ENCODE measurements around the gene SPG21. TPM values are rescaled to one million over a fixed set of nuclear protein-coding genes. Genes with fewer than 3 reads are reported as not detected.

SPG21 gene
- total and polyA plus RNA-seq, 8 donors = 21.6 to 129 (median 68.0) TPM

DNA sequence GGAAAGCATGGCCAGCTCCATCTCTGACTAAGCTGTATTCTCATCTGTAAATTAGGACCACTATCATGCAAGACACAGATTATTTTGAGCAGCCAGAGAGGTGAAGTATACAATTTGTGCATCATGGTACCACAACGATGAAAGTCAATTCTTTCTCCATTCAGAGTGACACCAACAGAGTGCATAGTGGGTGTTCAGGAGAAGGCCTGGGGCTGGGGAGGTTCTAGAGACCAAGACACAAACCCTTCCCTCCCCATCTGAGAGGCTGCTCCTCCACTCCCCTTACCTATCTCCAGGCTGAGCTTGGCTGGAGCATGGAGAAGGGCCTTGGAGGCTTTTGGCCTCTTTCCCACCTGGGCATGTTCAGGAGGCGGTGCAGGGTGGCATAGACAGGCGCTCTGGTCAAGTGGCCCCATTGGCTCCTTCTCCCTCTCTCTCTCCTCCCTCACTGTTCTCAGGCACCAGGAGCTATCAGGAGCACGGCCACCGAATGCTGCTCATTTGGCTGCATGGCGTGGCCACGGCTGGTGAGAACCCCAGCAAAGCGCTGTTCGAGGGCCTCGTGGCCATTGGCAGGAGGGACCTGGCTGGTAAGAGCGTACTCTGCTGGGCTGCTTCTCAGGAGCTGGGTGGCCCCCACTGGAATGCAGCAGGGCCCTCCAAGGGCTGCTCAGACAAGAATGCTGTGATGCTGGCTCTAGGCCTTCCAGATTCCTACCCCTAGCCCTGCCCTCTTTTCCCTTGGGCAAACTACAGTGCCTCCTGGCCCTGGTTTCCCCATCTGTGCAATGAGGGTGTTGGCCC, 40.1 kb downstream of the SPG21 start:
- intact Hi-C loops (cut with DNase I; ENCODE audit: low total_unique reads) = no loop called here
- 93 to 98% (median 96%) methylated on average over 6 to 11 of the region's 11 CpGs for WGBS, 5 donors

DNA sequence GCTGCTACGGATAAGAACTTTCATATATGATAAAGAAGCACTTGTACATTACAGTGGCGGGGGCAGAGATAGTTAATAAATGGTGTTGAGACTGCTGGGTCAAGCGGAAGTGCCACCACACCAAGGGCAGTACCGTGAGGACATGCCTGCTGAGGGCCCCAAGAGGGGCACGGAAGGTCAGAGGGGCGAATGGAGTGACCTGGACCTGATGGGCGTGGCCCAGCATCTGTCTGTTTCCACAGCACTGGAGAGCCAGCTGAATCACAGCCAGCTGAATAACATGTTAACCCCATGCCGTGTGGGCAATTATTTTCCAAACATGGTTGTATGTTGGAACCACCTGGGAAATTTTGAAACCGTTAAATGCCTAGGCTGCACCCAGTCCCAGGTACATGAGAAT, 40.8 kb downstream of the SPG21 start:
- Histone ChIP-seq H3K4me3 (no peak overlapping the region), H3K27ac (no peak overlapping the region), H3K36me3 (peaks cover 0 to 11% (median 2%) of the 10 kb centered on the region in 4 donors), H3K4me1 (no peaks in the 10 kb centered on the region), H3K9me3 (no peaks in the 10 kb centered on the region), H3K27me3 (no peaks in the 10 kb centered on the region)
- 58 to 63% (median 59%) methylated on average over 9 of the region's 9 CpGs for WGBS, 5 donors
- TF ChIP-seq EP300 (IDR thresholded peaks at IDR 0.05) = no peak
- no peak for TF ChIP-seq POLR2AphosphoS5 (IDR thresholded peaks at IDR 0.05)
- TF ChIP-seq, protein P1, sequence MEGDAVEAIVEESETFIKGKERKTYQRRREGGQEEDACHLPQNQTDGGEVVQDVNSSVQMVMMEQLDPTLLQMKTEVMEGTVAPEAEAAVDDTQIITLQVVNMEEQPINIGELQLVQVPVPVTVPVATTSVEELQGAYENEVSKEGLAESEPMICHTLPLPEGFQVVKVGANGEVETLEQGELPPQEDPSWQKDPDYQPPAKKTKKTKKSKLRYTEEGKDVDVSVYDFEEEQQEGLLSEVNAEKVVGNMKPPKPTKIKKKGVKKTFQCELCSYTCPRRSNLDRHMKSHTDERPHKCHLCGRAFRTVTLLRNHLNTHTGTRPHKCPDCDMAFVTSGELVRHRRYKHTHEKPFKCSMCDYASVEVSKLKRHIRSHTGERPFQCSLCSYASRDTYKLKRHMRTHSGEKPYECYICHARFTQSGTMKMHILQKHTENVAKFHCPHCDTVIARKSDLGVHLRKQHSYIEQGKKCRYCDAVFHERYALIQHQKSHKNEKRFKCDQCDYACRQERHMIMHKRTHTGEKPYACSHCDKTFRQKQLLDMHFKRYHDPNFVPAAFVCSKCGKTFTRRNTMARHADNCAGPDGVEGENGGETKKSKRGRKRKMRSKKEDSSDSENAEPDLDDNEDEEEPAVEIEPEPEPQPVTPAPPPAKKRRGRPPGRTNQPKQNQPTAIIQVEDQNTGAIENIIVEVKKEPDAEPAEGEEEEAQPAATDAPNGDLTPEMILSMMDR (IDR thresholded peaks at IDR 0.05) = no peak
- no peak for TF ChIP-seq POLR2A (IDR thresholded peaks at IDR 0.05)
- DNase-seq = no peak
- intact Hi-C loops (cut with DNase I; ENCODE audit: low total_unique reads) = no loop called here

More for the DNA sequence above, 40.1 kb downstream of the SPG21 start:
- Histone ChIP-seq H3K4me3 (no peak overlapping the region), H3K36me3 (peaks cover 0 to 11% (median 2%) of the 10 kb centered on the region in 4 donors), H3K9me3 (no peaks in the 10 kb centered on the region), H3K4me1 (no peaks in the 10 kb centered on the region), H3K27me3 (no peaks in the 10 kb centered on the region), H3K27ac (no peak overlapping the region)
- TF ChIP-seq, protein P1 (IDR thresholded peaks at IDR 0.05) = no peak
- TF ChIP-seq EP300 (IDR thresholded peaks at IDR 0.05) (no peak), POLR2A (IDR thresholded peaks at IDR 0.05) (no peak), POLR2AphosphoS5 (IDR thresholded peaks at IDR 0.05) (no peak)
- DNase-seq = no peak

DNA sequence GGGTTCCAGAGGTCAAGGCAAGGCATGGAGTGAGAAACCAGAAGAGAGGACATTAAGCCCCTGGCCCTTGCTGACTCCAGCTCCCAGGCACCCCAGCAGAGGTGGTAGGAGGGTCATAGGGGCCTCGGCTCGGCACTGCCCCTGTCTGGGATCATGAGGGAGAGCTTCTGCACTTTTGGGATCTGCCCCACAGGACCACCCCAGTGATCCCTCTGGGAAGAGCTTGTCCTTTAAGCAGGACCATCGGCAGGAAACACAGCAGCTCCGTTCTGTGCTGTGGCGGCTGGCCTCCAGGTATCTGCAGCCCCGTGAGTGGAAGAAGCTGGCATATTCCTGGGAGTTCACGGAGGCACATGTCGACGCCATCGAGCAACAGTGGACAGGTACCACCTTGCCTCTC, 42.5 kb downstream of the SPG21 start:
- TF ChIP-seq POLR2AphosphoS5 (IDR thresholded peaks at IDR 0.05) (no peak), EP300 (IDR thresholded peaks at IDR 0.05) (no peak), POLR2A (IDR thresholded peaks at IDR 0.05) (no peak)
- TF ChIP-seq, protein P1 (IDR thresholded peaks at IDR 0.05) = no peak
- Histone ChIP-seq H3K36me3 (peaks cover 0 to 11% (median 2%) of the 10 kb centered on the region in 4 donors), H3K9me3 (no peaks in the 10 kb centered on the region), H3K4me1 (no peaks in the 10 kb centered on the region), H3K4me3 (no peak overlapping the region), H3K27me3 (no peaks in the 10 kb centered on the region), H3K27ac (no peak overlapping the region)
- DNase-seq = no peak
- intact Hi-C loops (cut with DNase I; ENCODE audit: low total_unique reads) = no loop called here
- 86 to 98% (median 89%) methylated on average over 8 to 10 of the region's 10 CpGs for WGBS, 5 donors

DNA sequence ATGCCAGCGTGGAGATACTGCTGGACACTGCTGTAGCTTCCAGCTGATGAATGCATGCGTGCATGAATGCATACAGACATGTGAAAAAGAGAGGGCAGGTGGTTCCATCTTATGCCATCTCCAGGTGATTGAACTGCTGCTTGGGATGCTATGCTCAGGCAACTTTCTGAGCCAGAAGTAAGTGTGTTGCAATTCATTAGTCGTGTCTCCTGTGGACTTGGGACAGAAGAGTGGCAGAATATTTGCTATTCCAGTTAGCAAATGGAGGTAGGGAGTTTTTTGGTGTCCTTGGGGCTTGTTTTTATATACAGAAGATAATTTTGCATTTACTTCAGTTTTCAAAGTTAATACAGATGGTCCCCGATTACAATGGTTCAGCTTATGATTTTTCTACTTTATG, 44.8 kb downstream of the SPG21 start:
- no peaks in the 10 kb centered on the region for H3K27me3 ChIP-seq
- no peak overlapping the region for H3K27ac ChIP-seq
- intact Hi-C loops (cut with DNase I; ENCODE audit: low total_unique reads) = no loop called here
- no peaks in the 10 kb centered on the region for H3K4me1 ChIP-seq
- no peak for DNase-seq
- WGBS, 5 donors = 68 to 85% (median 69%) methylated on average over 3 to 4 of the region's 4 CpGs
- TF ChIP-seq, protein P1 (IDR thresholded peaks at IDR 0.05) = no peak
- TF ChIP-seq POLR2A (IDR thresholded peaks at IDR 0.05) = no peak
- no peak for TF ChIP-seq POLR2AphosphoS5 (IDR thresholded peaks at IDR 0.05)
- no peak for TF ChIP-seq EP300 (IDR thresholded peaks at IDR 0.05)
- H3K36me3 ChIP-seq = peaks cover 0 to 6% (median 2%) of the 10 kb centered on the region in 4 donors
- no peaks in the 10 kb centered on the region for H3K9me3 ChIP-seq
- no peak overlapping the region for H3K4me3 ChIP-seq

All from stomach (tissue), 9 donors.